GM12878 (cell line): Measurements from ENCODE around the gene ATP13A1. TPM values are rescaled to one million over a fixed set of nuclear protein-coding genes. Genes with fewer than 3 reads are reported as not detected.

Experiments used
- ATAC-seq: fragments of 200-7000 bp; cut with Tn5 transposase; 3 replicates; pipeline ENCODE4 v1.9.1; 2020; ENCODE audit warnings: mild to moderate bottlenecking, moderate library complexity
- Bru-seq: library from RNA; stranded (reverse); fragments of 400-500 nt; gene quantifications from one replicate; lab custom pipeline; 2021; lab: Mats Ljungman, UMichigan
- BruChase-seq, 2 experiments: library from RNA; stranded (reverse); fragments of 400-500 nt; gene quantifications; one replicate each; lab custom pipeline; 2021; lab: Mats Ljungman, UMichigan
- BruUV-seq: library from RNA; stranded (reverse); fragments of 400-500 nt; replicated peaks from 2 replicates; lab custom pipeline; 2021; lab: Mats Ljungman, UMichigan
- CTCF ChIA-PET: fragments of 300-600 bp; sonication (Branson Sonifier 250); formaldehyde crosslinking; extraction: SDS; loops from one replicate; lab custom pipeline; 2021; ENCODE audit warnings: inconsistent platforms; lab: Yijun Ruan, JAX
- POLR2A ChIA-PET: fragments of 350-600 bp; formaldehyde crosslinking; extraction: SDS; loops from one replicate; lab custom pipeline; 2021; ENCODE audit warnings: inconsistent platforms; lab: Charles Lee
- RAD21 ChIA-PET: fragments of 300-600 bp; sonication (Branson Sonifier 250); formaldehyde crosslinking; loops from one replicate; lab custom pipeline; 2023; ENCODE audit warnings: antibody characterized with exemption; ENCODE audit not compliant: unreplicated experiment; lab: Charles Lee
- SMC1A ChIA-PET: fragments of 300-600 bp; sonication (Branson Sonifier 250); formaldehyde crosslinking; loops from one replicate; lab custom pipeline; 2023; ENCODE audit not compliant: unreplicated experiment, uncharacterized antibody; lab: Charles Lee
- DNase-seq: peaks from one replicate; pipeline ENCODE4 v3.0.0-alpha.2; 2011; ENCODE audit warnings: low read depth, low spot score
- FAIRE-seq: peaks from 3 replicates; lab custom pipeline; 2011; peaks lifted over from hg19 to GRCh38; lab: Jason Lieb, UNC
- H2AFZ ChIP-seq: 2 replicates; pipeline ENCODE4 v1.6.0; 2011; ENCODE audit warnings: low read depth, low read length, control low read depth; ENCODE audit not compliant: control insufficient read depth
- H3K27ac ChIP-seq: 2 replicates; pipeline ENCODE4 v1.5.1; 2011; ENCODE audit warnings: control low read depth; ENCODE audit not compliant: control insufficient read depth, insufficient read depth
- H3K27me3 ChIP-seq, 2 experiments: replicated peaks in 1 of 2; 2 replicates each; pipeline versions ENCODE4 v1.6.0 to v1.6.1; 2011; ENCODE audit warnings: low read length in 1 of 2; ENCODE audit not compliant: control insufficient read depth in 2 of 2, insufficient read depth in 2 of 2
- H3K36me3 ChIP-seq, 2 experiments: 2 replicates each; pipeline ENCODE4 v1.5.1; 2011; ENCODE audit warnings: low read length in 1 of 2; ENCODE audit not compliant: control insufficient read depth in 2 of 2, insufficient read depth in 2 of 2
- H3K4me1 ChIP-seq: 2 replicates; pipeline ENCODE4 v1.6.1; 2011; ENCODE audit warnings: mild to moderate bottlenecking, low read length, moderate library complexity, mixed read lengths; ENCODE audit not compliant: control insufficient read depth, insufficient read depth
- H3K4me2 ChIP-seq: 2 replicates; pipeline ENCODE4 v1.6.0; 2011; ENCODE audit warnings: control low read depth; ENCODE audit not compliant: control insufficient read depth, insufficient read depth
- H3K4me3 ChIP-seq: fragments of 200-600 bp; sonication (generic); 2 replicates; pipeline ENCODE4 v1.5.1; 2016
- H3K79me2 ChIP-seq: 2 replicates; pipeline ENCODE4 v1.6.0; 2011; ENCODE audit warnings: low read length; ENCODE audit not compliant: control insufficient read depth, insufficient read depth
- H3K9ac ChIP-seq: 2 replicates; pipeline ENCODE4 v1.8.0; 2011; ENCODE audit warnings: low read length, control low read depth, mixed read lengths; ENCODE audit not compliant: control insufficient read depth, insufficient read depth
- H3K9me3 ChIP-seq: replicated peaks from 3 replicates; pipeline ENCODE4 v1.5.1; 2011; ENCODE audit warnings: mild to moderate bottlenecking, low read length; ENCODE audit not compliant: control insufficient read depth, insufficient read depth
- H4K20me1 ChIP-seq: 2 replicates; pipeline ENCODE4 v1.6.0; 2011; ENCODE audit not compliant: control insufficient read depth, insufficient read depth
- BHLHE40 ChIP-seq, 2 experiments: fragments of 450-650 bp in 1 of 2; IDR thresholded peaks; 2 replicates each; pipeline ENCODE4 v1.6.1; 2011 to 2017; ENCODE audit warnings: low read depth in 2 of 2, borderline replicate concordance in 1 of 2, improper control_type of control experiment in 1 of 2, low read length in 1 of 2, mild to moderate bottlenecking in 1 of 2
- DPF2 ChIP-seq: fragments of 450-650 bp; IDR thresholded peaks from 2 replicates; pipeline ENCODE4 v1.6.1; 2017; ENCODE audit warnings: mild to moderate bottlenecking
- ETV6 ChIP-seq, 2 experiments: fragments of 450-650 bp in 1 of 2; IDR thresholded peaks in 1 of 2; conservative IDR thresholded peaks in 1 of 2; 2 replicates each; pipeline ENCODE4 v1.6.1; 2014; ENCODE audit warnings: antibody characterized with exemption in 1 of 2, borderline replicate concordance in 1 of 2, low read depth in 1 of 2, mild to moderate bottlenecking in 1 of 2, moderate library complexity in 1 of 2
- NFXL1 ChIP-seq: fragments of 450-650 bp; IDR thresholded peaks from 2 replicates; pipeline ENCODE4 v1.6.1; 2017; ENCODE audit warnings: antibody characterized with exemption, mild to moderate bottlenecking, borderline replicate concordance
- PML ChIP-seq: IDR thresholded peaks from 2 replicates; pipeline ENCODE4 v1.6.1; 2012; ENCODE audit warnings: low read length, inconsistent platforms
- ZNF207 ChIP-seq: fragments of 450-650 bp; IDR thresholded peaks from 2 replicates; pipeline ENCODE4 v1.6.1; 2014; ENCODE audit warnings: antibody characterized with exemption, mild to moderate bottlenecking, borderline replicate concordance
- WGBS: methylation state at CpG from one replicate; pipeline ENCODE4 v1.1.6; 2016; ENCODE audit warnings: low lambda C conversion rate; ENCODE audit not compliant: insufficient replicate concordance, insufficient coverage; ENCODE audit errors: missing lambda C conversion rate; 5-methylcytosine and 5-hydroxymethylcytosine counted together
- in situ Hi-C: fragments of 300-500 bp; cut with MboI; formaldehyde crosslinking; loops from 9 replicates; pipeline ENCODE4 v1.14.3; 2018; ENCODE audit warnings: mixed read lengths
- intact Hi-C: fragments of 100-400 bp; cut with micrococcal nuclease; formaldehyde crosslinking; loops from one replicate; pipeline ENCODE4 v1.14.2; 2022; ENCODE audit not compliant: unreplicated experiment
- long read RNA-seq, 2 experiments: library from polyadenylated mRNA; unstranded; transcript quantifications; one replicate each; pipeline ENCODE4 v2.0.0, GENCODE V29; 2019 to 2020
- polyA minus RNA-seq, 3 experiments: library from RNA; depleted of rRNA, polyadenylated mRNA; stranded (reverse); fragments of >200 nt; gene quantifications; 2 replicates each; pipeline ENCODE4 v1.2.3, GENCODE V29; 2011
- polyA plus RNA-seq, 11 experiments: library from polyadenylated mRNA; depleted of rRNA in 4 of 11; unstranded in 6 of 11; stranded (reverse) in 5 of 11; fragments of >200 nt; fragmentation: Nextera tagmentation in 4 of 11; fragmentation: Illumina TruSeq in 1 of 11; extraction: Ambion mirVana in 4 of 11; extraction: Trizol in 1 of 11; gene quantifications; 1 replicate in 1 of 11; 2 replicates in 10 of 11; pipeline versions ENCODE4 v1.2.1 to v1.2.3, GENCODE V29; 2011 to 2016; ENCODE audit warnings: inconsistent platforms in 2 of 11, missing spikeins in 2 of 11, low read depth in 1 of 11
- total RNA-seq, 4 experiments: library from RNA; depleted of rRNA in 3 of 4; stranded (reverse); fragments of >200 nt in 3 of 4; fragmentation: Illumina TruSeq in 1 of 4; extraction: Trizol in 1 of 4; gene quantifications; 2 replicates each; pipeline versions ENCODE4 v1.2.1 to v1.2.3, GENCODE V29; 2013 to 2021
- TF ChIP-seq, protein P1 (sequence below): IDR thresholded peaks from 2 replicates; pipeline ENCODE4 v1.6.1; 2012; ENCODE audit warnings: low read depth, low read length, improper control_type of control experiment
- TF ChIP-seq, protein P2 (sequence below): IDR thresholded peaks from 2 replicates; pipeline ENCODE4 v1.6.1; 2012; ENCODE audit warnings: low read length, inconsistent platforms
- TF ChIP-seq, protein P3 (sequence below): fragments of 450-650 bp; IDR thresholded peaks from 2 replicates; pipeline ENCODE4 v1.6.1; 2017; ENCODE audit warnings: antibody characterized with exemption, mild to moderate bottlenecking, moderate library complexity

Gene ATP13A1
- total RNA-seq (2013; cell fraction: nucleolus; rRNA removed), result 216 and 273 TPM in 2 replicates
- total RNA-seq (2014; rRNA removed) (33.1 and 38.1 TPM in 2 replicates), total RNA-seq (2014; rRNA removed; fragmentation: Illumina TruSeq; extraction: Trizol) (12.9 and 17.4 TPM in 2 replicates), total RNA-seq (2021) (90.3 and 91.0 TPM in 2 replicates), polyA plus RNA-seq (2011; rRNA removed) (14.0 and 21.4 TPM in 2 replicates), polyA plus RNA-seq (2014; fragmentation: Illumina TruSeq; extraction: Trizol) (13.1 and 21.1 TPM in 2 replicates), polyA plus RNA-seq (2014; fragmentation: Nextera tagmentation; extraction: Ambion mirVana) (1 to 10 TPM in 1 of 2 experiments, under 1 TPM in 1; 0.37 to 1.4 TPM), polyA plus RNA-seq (2014; rRNA removed) (51.7 and 68.6 TPM in 2 replicates), polyA plus RNA-seq (2016; fragmentation: Nextera tagmentation; extraction: Ambion mirVana) (10 to 100 TPM; 67.8 to 74.3 TPM), polyA minus RNA-seq (2011; rRNA and poly(A)+ RNA removed) (72.7 and 99.8 TPM in 2 replicates), Bru-seq, nascent RNA (percentile 78 among the genes with signal in this experiment), BruChase-seq, experiment 1, labeled RNA remaining after a 6-hour chase (percentile 84 among the genes with signal in this experiment), BruChase-seq, experiment 2, labeled RNA remaining after a 2-hour chase (percentile 77 among the genes with signal in this experiment)
- polyA plus RNA-seq (2011; ENCODE audit: low read depth), result 23.1 TPM
- polyA plus RNA-seq (2011; cell fraction: cytosol; rRNA removed), result 32.9 and 38.0 TPM in 2 replicates
- polyA plus RNA-seq (2011; cell fraction: nucleus; rRNA removed), result 424 and 553 TPM in 2 replicates
- 57.4 and 58.7 TPM in 2 replicates for polyA plus RNA-seq (2012)
- 31.8 and 45.4 TPM in 2 replicates for polyA minus RNA-seq (2011; cell fraction: cytosol; rRNA and poly(A)+ RNA removed)
- 139 and 201 TPM in 2 replicates for polyA minus RNA-seq (2011; cell fraction: nucleus; rRNA and poly(A)+ RNA removed)
- long read RNA-seq, experiment 1, transcript ATP13A1-202 (26 exons, 3,861 nt), result major isoform, 13 of 25 reads
- long read RNA-seq, experiment 1, partial matches to known transcripts, result 5 of 25 reads
- long read RNA-seq, experiment 1, other reads (novel, unspliced or antisense), result 7 of 25 reads
- long read RNA-seq, experiment 2, result 0 reads

DNA sequence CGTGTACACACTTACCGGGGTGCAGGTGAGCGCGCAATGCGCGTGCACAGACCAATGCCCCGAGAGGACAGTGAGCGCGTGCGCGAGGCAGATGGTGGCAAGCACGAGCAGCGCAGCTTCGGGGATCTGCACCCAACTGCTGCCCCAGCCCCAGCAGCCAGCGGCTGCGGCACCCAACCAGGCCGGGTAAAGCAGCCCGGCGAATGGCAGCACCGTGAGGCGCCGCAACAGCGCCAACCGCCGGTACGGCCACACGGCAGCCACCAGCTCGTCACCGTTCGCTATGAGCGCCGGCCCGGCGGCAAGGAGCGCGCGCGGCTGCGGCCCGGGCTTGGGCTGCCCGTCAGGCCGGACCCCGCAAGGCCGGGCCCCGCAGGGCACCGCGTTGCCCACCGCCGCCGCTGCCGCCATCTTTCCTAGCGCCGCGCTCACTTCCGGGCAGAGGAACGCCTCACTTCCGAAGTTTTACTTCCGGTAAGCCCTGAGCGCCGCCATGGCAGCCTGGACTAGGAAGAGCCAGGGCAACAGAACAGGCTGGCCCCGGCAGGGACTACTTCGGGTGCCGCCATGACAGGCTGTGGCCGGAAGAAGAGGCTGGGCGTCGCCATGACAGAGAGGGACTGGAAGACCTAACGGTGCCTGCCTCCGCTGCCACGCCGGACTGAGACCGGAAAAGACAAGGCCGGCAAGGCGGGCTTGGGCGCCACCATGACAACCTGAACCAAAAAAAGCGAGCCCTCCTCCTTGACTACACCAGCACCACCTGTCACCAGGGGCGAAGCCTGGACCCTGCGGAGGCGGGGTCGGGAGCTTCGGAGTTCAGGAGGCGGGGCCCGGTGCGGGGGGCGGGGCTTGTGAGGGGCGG lies at the start of gene ATP13A1:
ATP13A1 (minus strand) TSS at position 421 of the 865 bp plus-strand sequence; CDS start at position 411, 10 bp downstream.
- RAD21 ChIA-PET, result interaction anchor here (0.6 to 2.1 kb wide), 6 partner anchors 19 to 242 kb away, joined by 3 to 5 read pairs (median 4); partner anchors contain the start of genes ZNF14 and ZNF253
- Histone ChIP-seq H3K36me3 (peaks cover 6 to 12% of the 10 kb centered on the region in 2 experiments), H4K20me1 (no peaks in the 10 kb centered on the region), H3K9ac (peak within 1 kb of the TSS; percentile 92), H3K4me1 (peaks cover 11% of the 10 kb centered on the region), H3K9me3 (no peaks in the 10 kb centered on the region; the same call in 1 of the 3 replicates), H3K27me3 (no peaks in the 10 kb centered on the region), H3K4me3 (peak within 1 kb of the TSS; percentile 87), H3K4me2 (peak within 1 kb of the TSS; percentile 77), H2AFZ (peak within 1 kb of the TSS; percentile 73), H3K79me2 (peaks cover 40% of the 10 kb centered on the region), H3K27ac (peak within 1 kb of the TSS; percentile 97)
- in situ Hi-C loops (loop anchor here (10.0 kb wide), 1 partner anchor 1361 kb away; the partner anchor contains the start of gene ZNF430), intact Hi-C loops (loop anchor here (2.0 to 10.0 kb wide), 4 partner anchors 65 to 241 kb away; partner anchors contain the start of genes ZNF253, ZNF506 and ZNF93)
- DNase-seq, result peak; percentile 92
- no TSS peak for BruUV-seq
- 1% methylated on average over 71 of the region's 85 CpGs for WGBS
- POLR2A ChIA-PET, result interaction anchor here (0.6 to 3.9 kb wide), 6 partner anchors 58 to 608 kb away, joined by 3 to 18 read pairs (median 8); partner anchors contain the start of genes ZNF253 and ZNF93
- SMC1A ChIA-PET, result interaction anchor here (0.6 to 2.1 kb wide), 4 partner anchors 112 to 242 kb away, joined by 3 to 9 read pairs (median 4); partner anchors contain the start of gene ZNF93
- ATAC-seq, result peak; percentile 78
- CTCF ChIA-PET, result interaction anchor here (0.7 to 3.5 kb wide), 4 partner anchors 131 to 458 kb away, joined by 3 to 28 read pairs (median 3); partner anchors contain the start of gene ZNF506
- FAIRE-seq, result peak; percentile 89
- TF ChIP-seq DPF2 (peak; percentile 86), ETV6 (conservative IDR thresholded peaks at IDR 0.05 in 1 of 2, IDR thresholded peaks at IDR 0.05 in 1 of 2; ENCODE audit: borderline replicate concordance in 1 of 2, low read depth in 1 of 2) (peak in 1 of 2 experiments; percentile 98; a peak in 3 of 4 replicates), ZNF207 (peak; percentile 88), NFXL1 (no peak), PML (no peak), BHLHE40 (IDR thresholded peaks at IDR 0.05; ENCODE audit: borderline replicate concordance in 1 of 2, low read depth in 2 of 2, low read length in 1 of 2) (peak in 1 of 2 experiments; percentile 61; a peak in 2 of 4 replicates)
- TF ChIP-seq, protein P1, sequence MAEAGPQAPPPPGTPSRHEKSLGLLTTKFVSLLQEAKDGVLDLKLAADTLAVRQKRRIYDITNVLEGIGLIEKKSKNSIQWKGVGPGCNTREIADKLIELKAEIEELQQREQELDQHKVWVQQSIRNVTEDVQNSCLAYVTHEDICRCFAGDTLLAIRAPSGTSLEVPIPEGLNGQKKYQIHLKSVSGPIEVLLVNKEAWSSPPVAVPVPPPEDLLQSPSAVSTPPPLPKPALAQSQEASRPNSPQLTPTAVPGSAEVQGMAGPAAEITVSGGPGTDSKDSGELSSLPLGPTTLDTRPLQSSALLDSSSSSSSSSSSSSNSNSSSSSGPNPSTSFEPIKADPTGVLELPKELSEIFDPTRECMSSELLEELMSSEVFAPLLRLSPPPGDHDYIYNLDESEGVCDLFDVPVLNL, result no peak
- TF ChIP-seq, protein P2, sequence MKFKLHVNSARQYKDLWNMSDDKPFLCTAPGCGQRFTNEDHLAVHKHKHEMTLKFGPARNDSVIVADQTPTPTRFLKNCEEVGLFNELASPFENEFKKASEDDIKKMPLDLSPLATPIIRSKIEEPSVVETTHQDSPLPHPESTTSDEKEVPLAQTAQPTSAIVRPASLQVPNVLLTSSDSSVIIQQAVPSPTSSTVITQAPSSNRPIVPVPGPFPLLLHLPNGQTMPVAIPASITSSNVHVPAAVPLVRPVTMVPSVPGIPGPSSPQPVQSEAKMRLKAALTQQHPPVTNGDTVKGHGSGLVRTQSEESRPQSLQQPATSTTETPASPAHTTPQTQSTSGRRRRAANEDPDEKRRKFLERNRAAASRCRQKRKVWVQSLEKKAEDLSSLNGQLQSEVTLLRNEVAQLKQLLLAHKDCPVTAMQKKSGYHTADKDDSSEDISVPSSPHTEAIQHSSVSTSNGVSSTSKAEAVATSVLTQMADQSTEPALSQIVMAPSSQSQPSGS, result no peak
- TF ChIP-seq, protein P3, sequence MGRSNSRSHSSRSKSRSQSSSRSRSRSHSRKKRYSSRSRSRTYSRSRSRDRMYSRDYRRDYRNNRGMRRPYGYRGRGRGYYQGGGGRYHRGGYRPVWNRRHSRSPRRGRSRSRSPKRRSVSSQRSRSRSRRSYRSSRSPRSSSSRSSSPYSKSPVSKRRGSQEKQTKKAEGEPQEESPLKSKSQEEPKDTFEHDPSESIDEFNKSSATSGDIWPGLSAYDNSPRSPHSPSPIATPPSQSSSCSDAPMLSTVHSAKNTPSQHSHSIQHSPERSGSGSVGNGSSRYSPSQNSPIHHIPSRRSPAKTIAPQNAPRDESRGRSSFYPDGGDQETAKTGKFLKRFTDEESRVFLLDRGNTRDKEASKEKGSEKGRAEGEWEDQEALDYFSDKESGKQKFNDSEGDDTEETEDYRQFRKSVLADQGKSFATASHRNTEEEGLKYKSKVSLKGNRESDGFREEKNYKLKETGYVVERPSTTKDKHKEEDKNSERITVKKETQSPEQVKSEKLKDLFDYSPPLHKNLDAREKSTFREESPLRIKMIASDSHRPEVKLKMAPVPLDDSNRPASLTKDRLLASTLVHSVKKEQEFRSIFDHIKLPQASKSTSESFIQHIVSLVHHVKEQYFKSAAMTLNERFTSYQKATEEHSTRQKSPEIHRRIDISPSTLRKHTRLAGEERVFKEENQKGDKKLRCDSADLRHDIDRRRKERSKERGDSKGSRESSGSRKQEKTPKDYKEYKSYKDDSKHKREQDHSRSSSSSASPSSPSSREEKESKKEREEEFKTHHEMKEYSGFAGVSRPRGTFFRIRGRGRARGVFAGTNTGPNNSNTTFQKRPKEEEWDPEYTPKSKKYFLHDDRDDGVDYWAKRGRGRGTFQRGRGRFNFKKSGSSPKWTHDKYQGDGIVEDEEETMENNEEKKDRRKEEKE, result no peak
